NCI-H2107 treated with DMSO at 0.1 percent for 48 hours (cell line): Measurements from ENCODE around the gene MBD5.
"Not testable (repeated sequence)": the region's sequence is repeated elsewhere in the genome, so short reads cannot be mapped to it uniquely, and the experiment has no call there.

Source experiments
- DNase-seq: peaks from one replicate; lab custom pipeline; 2025; ENCODE audit not compliant: unreplicated experiment; lab: John Stamatoyannopoulos, UW

MBD5 gene

DNA sequence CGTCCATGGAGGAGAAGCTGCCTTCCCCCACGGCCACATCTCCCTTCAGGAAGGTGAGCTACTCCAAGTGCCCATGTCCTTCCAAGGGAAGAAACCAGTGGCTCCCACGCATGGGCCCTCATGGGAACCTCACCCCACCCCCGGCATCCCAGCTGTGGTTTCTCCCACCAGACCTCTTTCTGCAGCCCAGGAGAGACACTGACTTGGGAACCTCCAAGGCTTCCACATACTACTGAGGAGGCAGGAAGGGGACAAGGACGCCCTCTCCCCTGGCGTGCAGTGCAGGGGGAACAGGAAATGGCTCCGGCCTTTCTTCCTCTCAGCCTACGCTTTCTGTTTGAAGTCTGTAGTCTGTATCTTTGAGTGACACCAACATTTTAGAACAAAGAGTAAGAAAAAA lies 519.1 kb downstream of the MBD5 start:
- no peak for DNase-seq

DNA sequence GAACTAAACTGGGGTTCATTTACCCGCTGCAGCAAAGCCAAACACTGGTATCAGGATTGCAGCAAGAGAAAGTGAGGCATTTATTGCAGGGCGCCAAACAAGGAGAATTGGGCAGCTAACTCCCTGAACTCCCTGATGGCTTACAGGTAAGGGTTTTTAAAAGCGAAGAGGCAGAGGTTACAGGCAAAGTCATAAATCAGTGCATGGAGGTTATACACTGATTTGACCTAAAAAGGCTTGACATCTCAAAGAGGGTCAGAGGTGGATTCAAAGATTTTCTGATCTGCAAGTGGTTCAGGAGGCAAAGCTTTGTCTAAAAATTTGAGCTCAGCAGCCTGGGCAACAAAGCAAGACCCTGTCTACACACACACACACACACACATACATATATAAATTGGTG lies 520.9 kb downstream of the MBD5 start:
- no peak for DNase-seq

DNA sequence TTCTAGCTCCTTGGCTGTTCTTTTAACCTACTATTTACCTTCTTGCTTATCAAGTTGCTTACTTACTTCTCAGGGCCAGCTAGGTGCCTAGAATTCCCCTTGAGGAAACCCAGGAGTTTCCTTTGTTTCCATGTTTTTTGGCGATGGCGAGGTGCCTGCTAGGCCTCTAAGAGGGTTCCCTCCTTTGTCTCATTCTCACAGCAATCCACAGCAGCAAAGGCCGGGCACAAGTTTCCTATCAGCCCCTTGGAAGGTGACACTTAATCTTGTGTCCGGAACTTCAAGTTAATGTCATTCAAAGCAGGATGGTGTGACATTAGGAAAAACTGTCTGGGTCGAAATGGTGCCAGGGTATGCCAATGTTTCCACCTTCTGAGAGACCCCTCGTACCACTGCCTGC lies 521.7 kb downstream of the MBD5 start:
- no peak for DNase-seq

DNA sequence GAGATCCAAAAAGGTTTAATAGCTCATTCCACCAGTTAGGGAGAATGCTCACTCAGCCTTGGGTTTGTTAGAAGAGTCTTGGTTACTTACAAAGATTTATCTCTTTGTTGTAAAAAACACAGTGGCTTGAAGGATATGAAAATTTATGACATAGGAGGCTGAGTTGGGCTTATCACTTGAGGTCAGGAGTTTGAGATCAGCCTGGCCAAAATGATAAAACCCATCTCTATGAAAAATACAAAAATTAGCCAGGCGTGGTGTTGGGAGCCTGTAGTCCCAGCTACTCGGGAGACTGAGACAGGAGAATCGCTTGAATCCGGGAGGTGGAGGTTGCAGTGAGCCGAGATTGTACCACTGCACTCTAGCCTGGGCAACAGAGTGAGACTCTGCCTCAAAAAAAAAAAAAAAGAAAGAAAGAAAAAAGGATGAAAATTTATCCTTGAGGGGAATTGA lies 522.2 kb downstream of the MBD5 start:
- DNase-seq = not testable (repeated sequence)

DNA sequence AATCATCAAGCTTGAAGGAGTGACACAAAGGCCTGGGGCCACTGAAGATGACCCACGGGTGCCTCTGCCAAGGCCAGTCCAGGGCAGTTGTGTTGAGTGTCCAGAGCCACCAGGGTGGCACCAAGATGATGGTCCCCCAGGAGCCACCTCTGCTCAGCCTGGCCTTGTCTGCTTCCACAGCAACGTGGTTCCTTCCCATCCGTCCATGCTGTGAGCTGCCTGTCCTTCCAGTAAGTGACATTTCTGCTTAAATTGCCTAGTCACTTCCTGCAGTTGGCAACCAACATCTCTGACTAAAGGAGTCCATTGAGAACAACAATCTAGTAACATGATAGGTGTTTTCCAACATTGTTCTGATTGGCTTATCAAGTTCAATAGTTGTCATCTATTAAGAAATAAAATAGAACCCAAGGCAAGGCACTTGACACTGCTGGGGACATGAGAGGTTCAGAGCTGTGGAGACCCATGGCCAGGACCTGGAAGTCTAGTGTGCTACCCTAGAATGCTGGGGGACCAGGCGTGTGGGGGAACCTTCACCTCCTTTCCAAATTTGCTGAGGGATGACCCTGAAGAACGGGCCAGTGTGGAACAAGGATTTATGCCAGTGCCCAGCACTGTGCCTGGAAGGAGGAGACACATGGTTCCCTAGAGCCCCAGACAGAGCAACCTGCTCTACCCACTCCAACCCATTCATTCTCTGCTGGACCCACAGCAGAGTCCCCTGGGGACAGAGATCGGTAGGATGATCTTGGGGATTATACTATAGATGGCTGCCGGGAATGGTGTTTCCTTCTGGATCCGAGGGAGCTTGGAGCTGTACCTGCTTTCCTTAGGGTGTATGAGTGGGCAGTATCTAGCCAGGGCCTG lies 524.7 kb downstream of the MBD5 start:
- no peak for DNase-seq

DNA sequence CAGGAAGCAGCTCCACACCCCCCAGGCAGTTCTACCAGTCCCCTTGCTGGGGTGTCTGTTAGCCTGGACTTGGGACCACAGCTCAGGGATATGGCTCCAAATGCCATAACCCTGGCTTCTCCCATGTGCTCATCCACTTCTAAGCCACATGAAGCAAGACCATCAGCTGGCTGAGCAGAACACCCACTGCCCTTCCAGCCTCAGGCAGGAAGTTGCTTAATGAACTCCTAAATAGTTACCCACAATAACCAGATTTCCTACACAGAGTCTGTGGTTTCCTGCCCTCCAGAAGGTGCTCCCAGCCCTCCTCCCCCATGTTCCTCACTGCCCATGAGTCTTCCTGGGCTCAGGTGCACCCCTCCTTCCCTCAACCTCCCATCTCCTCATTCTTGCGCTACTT lies 525.4 kb downstream of the MBD5 start:
- no peak for DNase-seq

DNA sequence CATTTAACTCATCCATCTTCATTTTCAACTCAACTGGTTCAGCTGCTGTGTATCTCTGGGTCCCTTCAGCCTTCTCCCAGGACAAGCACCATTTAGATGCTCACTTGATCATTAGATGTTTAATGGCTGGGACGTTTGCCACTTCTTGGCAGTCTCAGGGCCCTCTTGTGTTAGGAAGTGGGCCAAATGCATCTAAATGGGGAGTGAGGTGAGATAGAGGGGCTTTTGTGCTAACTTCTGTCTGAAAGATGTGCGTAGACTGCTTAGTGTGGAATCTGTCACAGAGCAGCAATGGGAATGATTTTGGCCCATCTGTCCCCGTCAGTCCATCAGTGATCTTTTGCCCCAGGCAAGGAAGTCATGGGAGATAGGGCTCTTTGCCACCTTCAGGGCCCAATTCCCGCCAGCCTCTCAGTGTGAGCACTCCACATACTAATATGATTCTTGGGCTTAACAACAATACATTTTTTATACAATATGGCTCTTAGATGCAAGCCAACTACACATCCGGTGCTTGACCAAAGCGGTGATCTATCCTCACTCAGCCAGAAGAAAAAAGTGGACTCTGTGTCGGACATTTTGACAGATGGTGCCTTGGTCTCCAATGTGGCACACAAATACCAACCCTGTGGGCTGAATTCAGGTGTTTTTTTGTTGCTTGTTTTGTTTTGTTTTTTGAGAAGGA lies 528.0 kb downstream of the MBD5 start:
- DNase-seq = no peak

DNA sequence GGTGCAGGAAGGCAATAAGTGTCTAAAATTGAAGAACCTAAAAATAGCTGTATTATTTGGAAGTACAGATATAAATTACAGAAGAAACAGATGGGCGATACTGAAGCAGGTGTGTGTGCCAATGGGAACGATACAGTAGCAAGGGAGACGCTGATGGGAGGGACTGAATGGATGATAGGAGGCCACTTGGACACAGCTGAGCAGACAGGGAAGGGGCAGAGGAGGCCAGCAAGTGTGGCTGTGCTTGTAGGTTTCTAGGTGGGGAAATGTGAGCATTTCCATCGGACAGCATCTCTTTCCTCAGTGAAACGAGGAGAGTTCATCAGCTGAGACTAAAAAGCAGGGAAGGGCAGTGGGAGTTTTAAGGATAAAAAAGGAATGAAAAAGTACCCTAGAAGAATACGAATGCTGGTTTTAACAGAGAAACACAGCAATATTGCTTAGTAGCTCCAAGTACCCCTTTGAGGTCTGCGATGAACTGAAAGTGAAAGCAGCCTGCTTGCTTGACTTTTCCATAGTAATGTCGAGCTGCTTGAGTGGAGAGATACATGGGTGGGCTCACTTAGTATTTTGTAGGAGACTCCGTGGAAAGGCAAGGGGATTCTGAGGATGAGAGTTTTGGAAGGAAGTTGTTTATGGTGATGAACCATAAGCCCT lies 531.9 kb downstream of the MBD5 start:
- peak; percentile 77 for DNase-seq

DNA sequence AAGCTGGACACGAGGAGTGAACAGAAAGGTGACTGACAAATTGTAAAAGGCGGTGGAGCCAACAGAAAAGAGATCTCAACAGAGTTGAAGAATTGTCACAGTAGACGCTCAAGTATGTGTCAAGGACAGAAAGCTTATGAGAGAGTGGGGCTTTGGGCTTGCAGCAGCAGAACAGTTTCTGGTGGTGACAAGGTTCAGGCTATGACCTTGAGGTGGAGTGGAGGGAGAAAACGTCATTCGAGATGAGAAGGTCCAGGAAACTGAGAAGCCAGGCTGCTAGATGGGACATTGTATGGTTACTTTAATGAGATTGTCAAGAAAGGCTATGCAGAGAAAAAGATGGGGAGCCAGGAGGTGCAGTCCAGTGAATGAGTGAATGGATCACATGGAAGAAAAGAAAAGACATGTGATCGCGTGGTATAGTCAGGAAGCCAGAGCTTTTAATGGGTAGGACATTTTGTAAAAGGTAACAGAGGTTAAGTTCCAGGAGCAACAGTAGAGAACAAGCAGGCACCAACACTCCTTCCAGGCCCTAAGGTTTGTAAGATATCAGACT lies 532.5 kb downstream of the MBD5 start:
- no peak for DNase-seq

DNA sequence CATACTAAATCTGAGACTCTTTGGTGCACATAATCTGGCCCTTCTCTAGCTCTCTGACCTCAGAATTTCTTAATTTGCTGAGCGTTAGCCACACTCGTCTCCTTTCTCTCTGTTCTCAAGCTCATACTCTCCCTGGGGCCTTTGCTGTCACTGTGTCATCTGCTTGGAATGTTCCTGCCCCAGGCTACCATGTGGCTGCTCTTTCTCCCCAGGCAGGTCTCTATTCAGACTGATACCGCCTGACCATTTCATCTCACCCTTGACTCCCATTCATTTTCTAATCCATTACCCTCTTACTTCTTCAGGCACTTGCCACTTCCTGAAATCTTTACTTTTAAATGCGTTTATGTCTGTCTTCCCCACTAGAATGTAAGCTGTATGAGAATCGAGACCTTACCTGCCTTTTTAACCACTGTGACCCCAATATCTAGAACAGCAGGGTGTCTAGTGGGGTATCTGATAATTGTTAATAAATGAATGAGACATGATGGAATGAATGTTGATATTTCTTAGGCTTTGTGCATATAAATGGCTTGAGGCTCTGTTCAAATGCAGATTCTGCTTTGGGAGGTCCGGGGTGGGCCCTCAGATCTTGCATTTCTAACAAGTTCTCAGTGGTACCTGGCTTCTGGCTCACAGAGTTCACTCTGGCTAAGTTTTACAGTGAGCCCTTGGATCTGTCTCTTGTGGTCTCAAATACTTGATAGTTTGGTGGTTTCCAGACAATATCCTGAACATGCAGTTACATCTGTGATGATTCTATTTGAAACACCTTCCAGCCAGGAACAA lies 533.8 kb downstream of the MBD5 start:
- no peak for DNase-seq

DNA sequence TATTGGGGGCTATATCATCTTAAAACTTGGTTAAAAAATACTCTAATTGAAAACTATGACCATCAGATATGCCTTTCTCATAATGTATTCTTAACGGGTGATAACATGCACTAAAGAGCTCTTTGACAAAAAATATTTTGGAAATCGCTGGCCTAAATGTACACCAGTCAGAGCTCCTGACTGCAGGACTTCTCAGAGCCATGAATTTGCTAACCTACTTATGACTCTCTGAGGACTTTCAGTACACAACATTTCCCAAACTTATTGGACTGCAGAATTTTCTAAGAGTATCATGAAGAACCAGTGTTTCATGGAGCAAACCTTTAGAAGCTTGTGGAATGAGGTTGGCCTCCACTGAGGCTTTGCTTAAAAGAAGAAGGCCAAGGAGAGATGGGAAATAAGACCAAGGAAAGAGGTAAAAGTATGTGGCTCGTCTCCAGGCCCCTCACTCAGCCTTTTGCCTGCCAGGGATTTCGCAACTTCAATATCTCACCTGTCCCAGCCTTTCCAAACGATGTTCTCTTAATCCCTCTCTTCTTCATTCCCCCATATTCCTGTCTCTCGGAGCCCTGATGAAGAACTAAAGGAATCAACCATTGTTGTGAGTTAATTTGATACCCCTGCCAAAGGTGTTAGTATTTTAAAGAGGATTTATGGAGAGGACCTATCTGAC lies 534.9 kb downstream of the MBD5 start:
- no peak for DNase-seq

DNA sequence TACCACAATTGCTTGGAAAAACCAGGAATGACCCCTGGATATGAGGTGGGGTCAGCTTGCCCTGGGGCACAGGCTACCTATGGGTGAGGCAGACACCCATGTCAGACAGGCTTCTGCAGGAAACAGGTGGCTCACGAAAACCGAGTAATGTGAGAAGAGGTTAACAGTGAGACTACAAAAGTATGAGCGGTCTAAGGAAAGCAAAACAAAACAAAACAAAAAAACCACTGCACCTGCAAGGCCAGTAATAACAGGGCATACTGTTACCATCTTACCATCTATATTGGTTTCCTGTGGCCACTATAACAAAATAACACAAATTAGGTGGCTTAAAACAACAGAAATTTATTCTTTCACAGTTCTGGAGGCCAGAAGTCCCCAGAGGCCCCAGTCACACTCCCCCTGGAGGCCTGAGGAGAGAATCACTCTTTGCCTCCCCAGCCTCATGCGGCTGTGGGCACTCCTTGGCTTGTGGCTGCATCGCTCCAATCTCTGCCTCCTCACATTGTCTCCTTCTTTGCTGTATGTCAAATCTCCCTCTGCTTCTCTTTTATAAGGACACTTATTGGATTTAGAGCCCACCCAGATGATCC lies 537.0 kb downstream of the MBD5 start:
- peak; percentile 88 for DNase-seq

DNA sequence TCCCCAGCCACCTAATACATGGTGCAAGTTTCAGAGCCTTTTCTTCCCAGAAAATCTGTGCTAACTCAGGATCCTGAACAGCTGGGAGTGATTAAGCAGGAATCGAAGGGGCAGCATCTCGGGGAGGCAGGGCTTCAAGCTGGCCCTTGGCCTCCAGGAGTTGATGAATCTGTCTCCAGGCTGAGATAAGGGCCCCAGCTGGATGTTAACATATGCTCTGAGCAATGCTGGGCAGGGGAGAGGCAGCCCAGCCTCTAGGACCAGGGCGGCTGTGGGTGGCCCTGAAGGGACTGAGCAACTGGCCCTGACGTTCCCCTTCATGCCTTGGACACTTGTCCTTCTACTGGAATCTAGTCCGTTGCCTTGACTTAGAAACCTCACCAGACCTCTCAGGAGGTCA lies 539.6 kb downstream of the MBD5 start:
- DNase-seq = no peak

DNA sequence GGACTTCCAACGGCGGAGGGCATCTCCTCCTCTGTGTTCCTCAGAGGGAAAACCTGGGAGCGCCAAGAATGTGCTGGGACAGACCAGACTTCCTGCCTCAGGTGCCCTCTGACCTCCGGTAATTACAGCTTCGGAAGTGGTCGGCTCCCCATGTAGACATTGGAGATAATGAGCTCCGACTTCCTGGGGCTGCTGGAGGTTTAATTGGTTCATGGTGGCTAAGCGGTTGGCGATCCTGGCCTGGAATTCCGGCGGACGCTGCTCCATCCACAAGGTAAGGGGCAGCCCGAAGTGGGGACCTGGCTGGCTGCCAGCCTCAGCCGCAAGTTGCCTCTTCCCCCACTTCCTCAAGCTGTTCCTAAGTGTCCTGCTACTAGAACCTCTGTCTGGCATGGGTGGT lies 540.5 kb downstream of the MBD5 start:
- no peak for DNase-seq

DNA sequence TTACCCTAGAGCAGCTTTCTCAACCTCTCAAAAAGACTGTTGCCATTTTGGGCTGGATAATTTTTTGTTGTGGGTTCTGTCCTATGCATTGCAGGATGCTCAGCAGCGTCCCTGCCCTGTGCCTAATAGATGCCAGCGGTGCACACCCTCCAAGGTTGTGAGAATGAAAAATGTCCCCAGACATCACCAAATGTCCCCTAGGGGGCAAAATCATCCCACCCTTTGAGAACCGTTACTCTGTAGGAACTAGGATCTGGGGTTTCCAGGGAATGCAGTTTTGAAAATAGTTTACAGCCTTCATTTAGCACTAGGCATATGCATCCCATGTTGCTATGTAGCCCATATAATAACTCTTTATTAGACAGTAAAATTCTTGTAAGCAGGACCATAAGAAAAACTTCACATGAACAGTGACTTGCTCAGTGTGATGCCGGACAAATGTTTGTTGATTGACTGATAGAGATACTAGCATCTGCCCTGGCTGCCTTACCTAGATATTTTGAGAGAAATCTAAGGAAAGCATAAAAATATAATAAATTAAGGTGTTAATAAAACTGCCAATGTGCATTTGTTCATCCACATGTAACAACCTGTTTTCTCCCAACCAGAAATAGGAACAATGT lies 544.5 kb downstream of the MBD5 start:
- no peak for DNase-seq
